Activated T-cell treated with anti-CD3 and anti-CD28 coated beads, Interleukin-2, amount 50 U/mL, for 72 hours (primary cell): ENCODE data around the gene COASY. TPM values are rescaled to one million over a fixed set of nuclear protein-coding genes. Genes with fewer than 3 reads are reported as not detected.
"Not testable (repeated sequence)": the region's sequence is repeated elsewhere in the genome, so short reads cannot be mapped to it uniquely, and the experiment has no call there.

ENCODE experiments used
- ATAC-seq, 2 donors: fragments of 150-1000 bp; cut with Tn5 transposase; replicated peaks in 1 of 2; 2 replicates each; pipeline ENCODE4 v1.10.0; 2021; ENCODE audit warnings: moderate library complexity in 2 of 2, mild to moderate bottlenecking in 1 of 2
- DNase-seq, 2 donors: peaks; one replicate each; pipeline ENCODE4 v3.0.0; 2021 to 2022; ENCODE audit warnings: mixed read lengths in 1 of 2
- H3K27ac Mint-ChIP-seq: one replicate; pipeline ENCODE4 v1.8.0; 2022; ENCODE audit warnings: mild to moderate bottlenecking, moderate library complexity, mixed read lengths
- H3K27me3 Mint-ChIP-seq: one replicate; pipeline ENCODE4 v1.8.0; 2022; ENCODE audit warnings: low read depth, mixed read lengths
- H3K36me3 Mint-ChIP-seq, 2 donors: one replicate each; pipeline ENCODE4 v1.8.0; 2022; ENCODE audit warnings: mixed read lengths in 2 of 2, mild to moderate bottlenecking in 1 of 2; ENCODE audit not compliant: insufficient read depth in 2 of 2
- H3K4me1 Mint-ChIP-seq: one replicate; pipeline ENCODE4 v1.8.0; 2022; ENCODE audit warnings: low read depth, mixed read lengths
- H3K4me3 Mint-ChIP-seq, 2 donors: one replicate each; pipeline ENCODE4 v1.8.0; 2022; ENCODE audit warnings: mild to moderate bottlenecking in 2 of 2, mixed read lengths in 2 of 2, moderate library complexity in 2 of 2
- H3K9me3 Mint-ChIP-seq, 2 donors: one replicate each; pipeline ENCODE4 v1.8.0; 2022; ENCODE audit warnings: mixed read lengths in 2 of 2
- total RNA-seq, 2 donors: library from RNA; stranded (reverse); gene quantifications; one replicate each; pipeline ENCODE4 v1.2.3, GENCODE V29; 2022

Gene COASY
- total RNA-seq, 2 donors from 2014 or later: 98.2 to 98.5 TPM

- peaks cover 5 to 8% of the 10 kb centered on the region in 2 donors for H3K36me3 Mint-ChIP-seq
- H3K27me3 Mint-ChIP-seq: no peaks in the 10 kb centered on the region
- peak overlapping the region; percentile 98 to 100 for H3K4me3 Mint-ChIP-seq
- peaks cover 51% of the 10 kb centered on the region for H3K4me1 Mint-ChIP-seq
- H3K9me3 Mint-ChIP-seq: no peaks in the 10 kb centered on the region
- peak; percentile 63 to 65 for ATAC-seq
- peak in 1 of 2 donors; percentile 21 for DNase-seq
- peak overlapping the region; percentile 94 for H3K27ac Mint-ChIP-seq
Observed at GRCh38 chr17:42608305-42609181, 46.6 kb downstream of the COASY start.

GRCh38 chr17:42609182-42609813, 47.4 kb downstream of the COASY start, which contains the start of the genes RETREG3 and TUBG1:
TSS of gene RETREG3 (minus strand) at chr17:42609374. CDS start at chr17:42609324, 50 bp downstream.
TSS of gene TUBG1 (plus strand) at chr17:42609683. CDS start at chr17:42609738, 55 bp downstream.
- Mint-ChIP-seq H3K4me3 (peak within 1 kb of the TSS; percentile 98 to 100), H3K4me1 (peaks cover 44% of the 10 kb centered on the region), H3K36me3 (peaks cover 5 to 11% of the 10 kb centered on the region in 2 donors), H3K9me3 (no peaks in the 10 kb centered on the region), H3K27me3 (no peaks in the 10 kb centered on the region), H3K27ac (peak within 1 kb of the TSS; percentile 94)
- DNase-seq (peak; percentile 99 to 100), ATAC-seq (peak; percentile 93 to 94)

GRCh38 chr17:42609814-42610801, 48.2 kb downstream of the COASY start:
- peak; percentile 0 to 10 for ATAC-seq
- H3K9me3 Mint-ChIP-seq, H3K27me3 Mint-ChIP-seq: not testable (repeated sequence)
- Mint-ChIP-seq H3K4me3 (peak overlapping the region; percentile 98 to 100), H3K27ac (peak overlapping the region; percentile 69), H3K36me3 (peaks cover 5 to 17% of the 10 kb centered on the region in 2 donors), H3K4me1 (peaks cover 36% of the 10 kb centered on the region)
- peak in 1 of 2 donors; percentile 27 for DNase-seq

- Mint-ChIP-seq H3K27me3 (no peaks in the 10 kb centered on the region), H3K36me3 (peaks cover 5 to 22% of the 10 kb centered on the region in 2 donors), H3K9me3 (no peaks in the 10 kb centered on the region), H3K4me3 (no peak overlapping the region), H3K27ac (no peak overlapping the region), H3K4me1 (peaks cover 17% of the 10 kb centered on the region)
- no peak for ATAC-seq
- DNase-seq: no peak
Observed at GRCh38 chr17:42612013-42612412, 50.1 kb downstream of the COASY start.

- no peak for DNase-seq
- Mint-ChIP-seq H3K4me3 (no peak overlapping the region), H3K4me1 (peaks cover 16% of the 10 kb centered on the region), H3K27ac (no peak overlapping the region), H3K9me3 (no peaks in the 10 kb centered on the region), H3K27me3 (no peaks in the 10 kb centered on the region), H3K36me3 (peaks cover 2 to 20% of the 10 kb centered on the region in 2 donors)
- no peak for ATAC-seq
Observed at GRCh38 chr17:42613699-42614295, 51.8 kb downstream of the COASY start.

Other genes with a start within 250 kb of the COASY start
- gene STAT3, start 173.7 kb upstream of the COASY start, total RNA-seq: 100 to 1,000 TPM; 346 to 380 TPM
- 1 to 10 TPM; 2.4 to 4.3 TPM for gene CAVIN1, start 138.9 kb upstream of the COASY start, total RNA-seq
- gene ATP6V0A1, start 103.3 kb upstream of the COASY start, total RNA-seq: 10 to 100 TPM; 22.1 TPM
- gene NAGLU, start 25.9 kb upstream of the COASY start, total RNA-seq: 1 to 10 TPM; 9.4 to 9.8 TPM
- gene HSD17B1, start 9.2 kb upstream of the COASY start, total RNA-seq: 1 to 10 TPM; 1.3 to 1.8 TPM
- gene MLX, start 5.0 kb downstream of the COASY start, total RNA-seq: 10 to 100 TPM; 38.8 to 41.2 TPM
- gene PSMC3IP, start 15.6 kb downstream of the COASY start, total RNA-seq: 10 to 100 TPM; 31.7 to 40.7 TPM
- gene RETREG3, start 47.2 kb downstream of the COASY start, total RNA-seq: 10 to 100 TPM; 41.5 to 42.6 TPM
- gene TUBG1, start 47.5 kb downstream of the COASY start, total RNA-seq: 10 to 100 TPM; 42.3 to 51.5 TPM
- 10 to 100 TPM in 1 of 2 donors, 1 to 10 TPM in 1; 8.1 to 11.2 TPM for gene TUBG2, start 97.1 kb downstream of the COASY start, total RNA-seq
- 1 to 10 TPM; 1.2 to 1.9 TPM for gene PLEKHH3, start 114.8 kb downstream of the COASY start, total RNA-seq
- under 1 TPM in 1 of 2 donors, not detected in 1; 0.83 TPM for gene CCR10, start 119.7 kb downstream of the COASY start, total RNA-seq
- 1 to 10 TPM in 1 of 2 donors, under 1 TPM in 1; 0.53 to 1.3 TPM for gene CNTNAP1, start 120.4 kb downstream of the COASY start, total RNA-seq
- gene EZH1, start 182.9 kb downstream of the COASY start, total RNA-seq: 10 to 100 TPM; 40.9 to 45.9 TPM
- not detected for gene RAMP2, start 199.1 kb downstream of the COASY start, total RNA-seq
- gene VPS25, start 211.3 kb downstream of the COASY start, total RNA-seq: 10 to 100 TPM; 64.4 to 71.6 TPM
- gene WNK4, start 218.5 kb downstream of the COASY start, total RNA-seq: 1 to 10 TPM; 1.0 to 1.1 TPM
- gene COA3, start 236.6 kb downstream of the COASY start, total RNA-seq: 10 to 100 TPM; 21.9 to 23.9 TPM
- gene CNTD1, start 236.7 kb downstream of the COASY start, total RNA-seq: under 1 TPM; 0.22 to 0.32 TPM